Astrocyte (in vitro differentiated cells and primary cell): ENCODE measurements around the gene SHISA7. TPM values are rescaled to one million over a fixed set of nuclear protein-coding genes. Genes with fewer than 3 reads are reported as not detected.

Experiments used
- DNase-seq: peaks from one replicate; pipeline ENCODE4 v3.0.0-alpha.2; 2010; ENCODE audit warnings: low read depth
- FAIRE-seq: peaks from 2 replicates; lab custom pipeline; 2011; peaks lifted over from hg19 to GRCh38; lab: Jason Lieb, UNC
- H2AFZ ChIP-seq: 2 replicates; pipeline ENCODE4 v1.6.0; 2012; ENCODE audit warnings: low read depth, low read length, inconsistent platforms
- H3K27ac ChIP-seq: 2 replicates; pipeline ENCODE4 v1.5.1; 2011; ENCODE audit warnings: low read depth, low read length, inconsistent platforms
- H3K27me3 ChIP-seq: 2 replicates; pipeline ENCODE4 v1.6.0; 2011; ENCODE audit warnings: low read length, inconsistent platforms; ENCODE audit not compliant: insufficient read depth
- H3K36me3 ChIP-seq: 2 replicates; pipeline ENCODE4 v1.5.1; 2011; ENCODE audit warnings: low read length, inconsistent platforms; ENCODE audit not compliant: insufficient read depth
- H3K4me1 ChIP-seq: 2 replicates; pipeline ENCODE4 v1.5.1; 2011; ENCODE audit warnings: low read length, inconsistent platforms; ENCODE audit not compliant: insufficient read depth
- H3K4me2 ChIP-seq: 2 replicates; pipeline ENCODE4 v1.6.0; 2012; ENCODE audit warnings: low read length, inconsistent platforms
- H3K4me3 ChIP-seq: 2 replicates; pipeline ENCODE4 v1.5.1; 2011; ENCODE audit warnings: low read depth, mild to moderate bottlenecking, low read length, inconsistent platforms; ENCODE audit not compliant: insufficient read depth
- H3K79me2 ChIP-seq: 2 replicates; pipeline ENCODE4 v1.6.0; 2012; ENCODE audit warnings: mild to moderate bottlenecking, low read length, inconsistent platforms; ENCODE audit not compliant: insufficient read depth
- H3K9ac ChIP-seq: 2 replicates; pipeline ENCODE4 v1.6.0; 2012; ENCODE audit warnings: mild to moderate bottlenecking, low read length, inconsistent platforms
- H3K9me3 ChIP-seq: 2 replicates; pipeline ENCODE4 v1.5.1; 2012; ENCODE audit warnings: low read depth, mild to moderate bottlenecking, low read length, inconsistent platforms; ENCODE audit not compliant: insufficient read depth
- H4K20me1 ChIP-seq: 2 replicates; pipeline ENCODE4 v1.6.0; 2012; ENCODE audit warnings: low read length, inconsistent platforms; ENCODE audit not compliant: insufficient read depth
- H3K27ac Mint-ChIP-seq: one replicate; pipeline ENCODE4 v1.8.0; 2021; ENCODE audit warnings: mild to moderate bottlenecking, mixed read lengths; ENCODE audit not compliant: unreplicated experiment
- H3K27me3 Mint-ChIP-seq: one replicate; pipeline ENCODE4 v1.8.0; 2021; ENCODE audit warnings: low read depth, mixed read lengths; ENCODE audit not compliant: unreplicated experiment
- H3K36me3 Mint-ChIP-seq: one replicate; pipeline ENCODE4 v1.8.0; 2021; ENCODE audit warnings: low read depth, mixed read lengths; ENCODE audit not compliant: unreplicated experiment
- H3K4me1 Mint-ChIP-seq: one replicate; pipeline ENCODE4 v1.8.0; 2021; ENCODE audit warnings: low read depth, mixed read lengths; ENCODE audit not compliant: unreplicated experiment
- H3K4me3 Mint-ChIP-seq: one replicate; pipeline ENCODE4 v1.8.0; 2021; ENCODE audit warnings: mild to moderate bottlenecking, moderate library complexity, mixed read lengths; ENCODE audit not compliant: unreplicated experiment
- H3K9me3 Mint-ChIP-seq: one replicate; pipeline ENCODE4 v1.8.0; 2021; ENCODE audit warnings: mild to moderate bottlenecking, mixed read lengths; ENCODE audit not compliant: unreplicated experiment
- CTCF ChIP-seq: IDR thresholded peaks from 2 replicates; pipeline ENCODE4 v1.5.1; 2011; ENCODE audit warnings: low read depth, mild to moderate bottlenecking, inconsistent platforms, low read length, moderate library complexity; ENCODE audit not compliant: insufficient read depth
- EZH2 ChIP-seq: IDR thresholded peaks from 2 replicates; pipeline ENCODE4 v1.6.1; 2012; ENCODE audit warnings: mild to moderate bottlenecking, low read length, inconsistent platforms; ENCODE audit not compliant: insufficient read depth
- total RNA-seq: library from RNA; stranded (reverse); gene quantifications from 2 replicates; pipeline ENCODE4 v1.2.1, GENCODE V29; 2021

Gene SHISA7
- total RNA-seq, 1 donor from 2014 or later: 0.09 TPM

- H3K27ac Mint-ChIP-seq: no peak overlapping the region
- Histone ChIP-seq H3K4me3 (no peak overlapping the region), H3K27ac (no peak overlapping the region), H3K4me1 (peaks cover 36% of the 10 kb centered on the region), H3K9me3 (no peaks in the 10 kb centered on the region), H4K20me1 (peaks cover 9% of the 10 kb centered on the region), H3K79me2 (peaks cover 45% of the 10 kb centered on the region), H3K4me2 (no peak overlapping the region), H2AFZ (no peak overlapping the region), H3K36me3 (no peaks in the 10 kb centered on the region), H3K27me3 (no peaks in the 10 kb centered on the region), H3K9ac (no peak overlapping the region)
- no peaks in the 10 kb centered on the region for H3K27me3 Mint-ChIP-seq
- FAIRE-seq (no peak), DNase-seq (no peak)
- peaks cover 19% of the 10 kb centered on the region for H3K4me1 Mint-ChIP-seq
- peaks cover 4% of the 10 kb centered on the region for H3K36me3 Mint-ChIP-seq
- no peak overlapping the region for H3K4me3 Mint-ChIP-seq
- no peaks in the 10 kb centered on the region for H3K9me3 Mint-ChIP-seq
- no peak for TF ChIP-seq CTCF
- TF ChIP-seq EZH2: no peak
These were observed 40.0 kb upstream of the SHISA7 start for GRCh38 chr19:55482967-55483705.

- Histone ChIP-seq H3K4me2 (no peak overlapping the region), H3K9me3 (no peaks in the 10 kb centered on the region), H2AFZ (no peak overlapping the region), H3K9ac (no peak overlapping the region), H4K20me1 (peaks cover 9% of the 10 kb centered on the region), H3K79me2 (peaks cover 51% of the 10 kb centered on the region), H3K27ac (no peak overlapping the region), H3K4me3 (no peak overlapping the region), H3K27me3 (no peaks in the 10 kb centered on the region), H3K4me1 (peaks cover 30% of the 10 kb centered on the region), H3K36me3 (no peaks in the 10 kb centered on the region)
- Mint-ChIP-seq H3K36me3 (peaks cover 4% of the 10 kb centered on the region), H3K27me3 (no peaks in the 10 kb centered on the region), H3K27ac (no peak overlapping the region), H3K9me3 (no peaks in the 10 kb centered on the region), H3K4me3 (no peak overlapping the region), H3K4me1 (peaks cover 19% of the 10 kb centered on the region)
- FAIRE-seq: no peak
- TF ChIP-seq CTCF: no peak
- TF ChIP-seq EZH2: no peak
- DNase-seq: no peak
These were observed 39.3 kb upstream of the SHISA7 start for GRCh38 chr19:55482156-55482961.
